GM18499 (cell line): Measurements from ENCODE around the gene PPP1R10.

Source experiments
- ATAC-seq: cut with Tn5 transposase; IDR thresholded peaks from one replicate; pipeline ENCODE4 v1.9.1; 2021; ENCODE audit warnings: moderate number of reproducible peaks; ENCODE audit not compliant: insufficient read depth, unreplicated experiment

PPP1R10 gene

DNA sequence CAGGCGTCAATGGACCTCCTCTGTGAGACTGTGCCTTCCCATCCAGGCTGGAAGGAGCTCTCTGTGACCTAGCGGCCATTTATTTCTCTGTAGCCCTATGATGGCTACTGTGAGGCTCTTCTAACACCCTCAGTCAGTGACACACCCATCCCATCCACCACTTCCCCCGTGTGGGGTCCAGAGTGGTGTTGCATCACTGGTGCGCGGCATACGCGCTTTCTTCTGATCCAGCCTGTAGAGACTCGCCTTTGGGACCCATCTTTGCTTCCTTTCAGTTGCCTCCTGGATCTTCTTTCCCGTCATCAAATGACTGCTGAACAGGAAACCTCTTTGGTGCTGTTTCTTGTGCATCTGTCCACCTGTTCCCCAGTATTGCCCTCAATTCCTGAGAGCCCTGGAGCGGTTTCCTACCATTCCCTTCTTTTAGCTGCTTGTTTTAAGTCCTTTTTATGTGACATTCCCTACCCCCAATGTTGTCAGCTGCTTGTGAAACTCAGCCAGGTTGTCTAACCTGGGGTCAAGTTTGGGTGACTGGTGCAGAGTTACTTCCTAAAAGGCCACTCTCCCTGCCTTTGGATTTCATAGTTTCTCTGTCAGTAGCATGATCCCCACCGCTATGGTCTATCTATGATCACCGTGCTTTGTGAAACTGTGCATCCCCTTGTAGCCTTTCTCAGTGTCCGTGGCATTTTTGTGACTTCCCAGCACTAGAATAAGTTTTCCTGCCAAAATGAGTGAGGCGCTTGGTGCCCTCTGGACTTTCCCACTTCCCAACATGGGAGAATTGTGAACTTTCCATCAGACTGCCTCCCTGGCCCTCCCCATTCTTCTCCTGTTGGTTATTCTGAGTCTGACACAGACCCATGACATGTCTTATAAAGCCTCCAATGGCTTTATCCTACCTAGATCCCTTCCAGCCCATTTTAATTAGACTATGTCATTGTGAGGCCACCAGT, 54.3 kb downstream of the PPP1R10 start:
- no peak for ATAC-seq

DNA sequence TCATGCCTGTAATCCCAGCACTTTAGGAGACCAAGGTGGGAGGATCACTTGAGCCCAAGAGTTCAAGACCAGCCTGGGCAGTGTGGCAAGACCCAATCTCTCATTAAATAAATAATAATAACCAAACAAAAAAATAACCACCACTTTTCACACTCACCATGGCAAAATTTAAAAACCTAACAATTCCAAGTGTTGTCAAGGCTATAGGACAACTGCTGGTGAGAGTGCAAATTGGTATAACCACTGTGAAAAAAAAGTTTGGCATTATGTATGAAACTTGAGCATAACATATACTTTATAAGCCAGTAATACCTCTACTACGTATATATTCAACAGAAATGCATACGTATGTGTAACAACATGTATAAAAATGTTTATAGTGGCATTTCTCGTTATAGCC, 56.1 kb downstream of the PPP1R10 start:
- ATAC-seq = no peak

DNA sequence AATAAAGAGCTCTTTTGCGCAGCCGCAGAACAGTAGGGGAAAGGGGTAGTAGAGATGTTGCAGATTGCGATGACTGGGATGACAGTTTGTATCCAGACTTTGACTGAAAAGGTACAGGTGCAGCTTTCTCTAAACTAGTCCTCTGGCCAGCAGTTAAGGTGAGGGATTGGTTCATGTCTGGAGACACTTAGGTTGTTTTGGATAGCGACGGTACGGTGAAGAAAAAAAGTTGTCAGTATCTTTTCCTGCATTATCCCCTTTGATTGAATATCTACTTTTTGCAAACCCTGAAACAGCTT, 59.4 kb downstream of the PPP1R10 start:
- ATAC-seq = no peak

DNA sequence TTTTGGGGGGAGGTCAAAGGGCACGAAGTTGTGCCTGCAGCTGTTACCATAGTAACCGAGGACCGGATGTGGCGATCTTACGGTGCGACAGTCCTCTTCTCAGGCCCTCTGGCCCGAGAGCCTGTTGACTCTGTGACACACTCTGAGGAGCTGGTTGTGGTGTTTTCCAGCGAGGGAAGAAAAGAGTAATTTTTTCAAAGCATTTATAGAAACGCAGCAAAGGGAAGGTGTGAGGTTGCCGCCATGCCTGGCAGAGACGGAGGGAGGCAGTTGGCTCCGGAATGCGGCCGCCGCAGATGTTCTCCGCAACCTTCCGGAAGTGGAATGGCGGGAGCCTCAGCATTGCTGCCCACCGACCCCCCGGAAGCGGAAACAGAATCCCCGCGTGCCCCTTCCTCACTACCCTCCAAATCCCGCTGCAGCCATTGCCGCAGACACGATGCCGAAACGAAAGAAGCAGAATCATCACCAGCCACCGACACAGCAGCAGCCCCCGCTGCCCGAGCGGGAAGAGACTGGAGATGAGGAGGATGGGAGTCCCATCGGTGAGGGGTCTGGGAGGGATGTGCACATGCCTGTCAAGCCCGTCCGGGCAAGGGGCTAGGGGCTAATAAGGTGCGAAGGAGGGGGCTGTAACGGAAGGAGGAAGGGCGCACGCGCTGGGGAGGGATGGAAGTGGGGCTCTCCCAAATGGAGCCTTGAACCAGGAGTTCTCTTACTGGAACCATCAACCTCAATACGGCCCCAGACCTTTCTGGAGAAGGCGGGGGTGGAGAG, 59.9 kb downstream of the PPP1R10 start, which contains the start of gene PRR3:
TSS of gene PRR3 (plus strand) at position 390 of the 777 bp plus-strand sequence. CDS start at position 440, 50 bp downstream.
- ATAC-seq = peak; percentile 42

DNA sequence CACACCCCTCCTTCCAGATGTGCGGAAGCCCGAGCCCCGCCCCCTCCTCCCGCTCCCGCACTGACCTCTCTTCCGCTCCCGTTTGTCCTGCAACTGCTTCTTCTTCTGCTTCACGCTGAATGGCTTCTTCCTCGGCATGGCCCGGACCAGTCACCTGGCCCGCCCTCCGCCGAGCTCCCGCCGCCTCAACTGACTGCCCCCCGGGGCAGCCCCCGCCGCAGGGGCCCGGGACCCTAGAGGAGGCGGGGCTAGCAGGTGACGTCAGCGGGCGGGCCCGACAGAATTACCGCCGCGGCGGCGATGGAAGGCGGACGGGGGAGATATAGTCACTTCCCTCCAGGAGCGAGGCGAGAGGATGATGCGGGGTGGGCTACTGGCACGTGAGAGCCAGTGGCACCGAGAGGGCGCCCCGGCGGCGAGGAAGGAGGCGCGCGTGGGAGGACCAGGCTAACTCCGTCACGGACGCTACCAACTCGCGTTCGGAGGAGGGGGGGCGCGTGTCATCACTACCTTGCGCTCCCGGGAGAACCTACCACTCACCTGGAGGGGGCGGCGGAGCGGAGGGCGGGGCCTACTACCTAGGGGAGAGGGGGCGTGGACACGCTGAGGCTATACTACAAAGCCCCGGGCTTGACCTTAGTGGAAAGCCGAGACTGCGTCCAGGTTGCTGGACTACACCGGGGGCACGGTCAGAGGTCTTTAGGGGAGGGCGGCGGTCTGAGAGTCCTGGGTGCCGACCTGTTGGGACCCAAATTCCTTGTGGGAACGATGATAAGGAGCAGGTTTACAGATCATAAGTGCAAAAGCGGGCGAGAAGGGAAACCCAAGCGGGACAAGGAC, 60.8 kb downstream of the PPP1R10 start, which contains the start of gene GNL1:
TSS of gene GNL1 (minus strand) at position 424 of the 840 bp plus-strand sequence. CDS start at position 138, 286 bp downstream.
- peak; percentile 48 for ATAC-seq

DNA sequence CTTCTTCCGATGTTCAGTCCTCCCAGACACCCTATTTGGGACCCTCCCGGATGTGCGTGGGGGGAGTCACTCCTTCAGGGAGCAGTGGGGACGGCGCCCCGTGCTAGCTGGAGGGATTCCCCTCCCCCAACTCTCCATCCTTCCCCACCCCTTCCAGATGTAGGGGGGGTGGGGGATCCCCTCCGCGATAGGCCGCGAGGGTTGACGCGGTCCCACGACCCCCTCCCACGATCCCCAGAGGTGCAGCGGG, 61.3 kb downstream of the PPP1R10 start:
- no peak for ATAC-seq

DNA sequence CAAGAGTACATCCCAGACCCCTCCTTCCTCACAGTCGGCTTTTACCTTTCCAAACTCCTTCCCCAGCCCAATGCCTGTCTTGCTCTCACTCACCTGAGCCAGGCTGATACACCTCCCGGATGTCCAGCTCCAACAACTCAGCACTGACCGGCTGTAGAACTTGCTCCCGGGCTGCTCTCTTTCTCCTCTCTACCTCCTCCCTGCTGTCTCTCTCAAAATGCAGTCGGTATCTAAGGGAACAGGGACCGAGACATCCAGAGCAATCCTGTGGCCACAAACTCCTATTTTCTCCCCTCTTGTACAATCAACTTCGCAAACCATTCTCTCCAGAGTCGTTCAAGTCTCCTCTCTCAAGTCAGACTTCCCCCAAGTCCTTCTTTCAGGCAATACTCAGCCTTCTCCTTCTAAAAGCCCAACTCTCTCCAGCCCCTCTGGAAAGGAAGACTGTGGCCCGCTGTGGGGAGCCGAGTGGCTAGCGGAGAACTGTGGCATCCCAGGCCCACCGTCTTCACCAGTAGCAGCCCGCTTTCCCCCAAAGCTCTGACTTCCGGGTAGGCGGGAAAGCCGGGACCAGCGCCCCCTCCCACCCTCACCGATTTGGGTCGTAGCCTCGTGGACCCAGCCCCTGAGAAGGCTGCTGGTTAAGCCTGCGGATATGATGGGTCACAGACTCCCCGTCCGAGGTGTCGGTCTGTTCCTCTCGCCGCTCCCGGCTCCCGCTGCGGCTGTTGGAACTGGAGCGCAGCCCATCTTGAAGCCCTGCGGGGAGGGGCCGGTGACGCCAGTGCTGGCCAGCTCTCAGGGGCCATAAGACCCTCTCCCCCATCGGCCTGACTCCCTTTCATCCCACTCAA, 61.9 kb downstream of the PPP1R10 start:
- ATAC-seq = no peak

DNA sequence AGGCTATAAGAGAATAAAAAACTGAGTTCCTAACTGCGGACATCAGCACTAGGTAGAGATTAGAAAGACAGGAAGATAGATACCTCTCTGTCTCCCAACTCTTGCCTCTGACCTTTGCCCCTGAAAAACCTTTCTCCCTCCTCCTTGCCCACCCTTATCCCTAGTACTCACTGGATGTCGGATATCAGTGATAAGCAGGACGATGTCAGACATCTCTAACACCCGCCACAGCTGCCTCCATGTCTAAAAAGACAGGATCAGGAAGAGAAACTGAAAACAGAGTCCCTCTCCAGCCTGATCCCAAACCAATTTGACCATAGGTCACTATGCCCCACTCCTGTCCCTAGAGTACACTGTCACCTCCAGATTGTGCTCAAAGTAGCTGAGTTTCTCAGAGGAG, 62.6 kb downstream of the PPP1R10 start:
- no peak for ATAC-seq
